D721Med (cell line): ENCODE results near the gene CCBE1.

Source experiments
- DNase-seq: peaks from one replicate; pipeline ENCODE4 v3.0.0; 2011; ENCODE audit warnings: low spot score; ENCODE audit not compliant: insufficient read length
- FAIRE-seq: peaks from 2 replicates; lab custom pipeline; 2011; peaks lifted over from hg19 to GRCh38; lab: Jason Lieb, UNC
- TF ChIP-seq, protein P1 (sequence below): IDR thresholded peaks from 2 replicates; pipeline ENCODE4 v1.5.1; 2012; ENCODE audit warnings: mild to moderate bottlenecking, control low read depth; ENCODE audit not compliant: insufficient read depth; ENCODE audit errors: missing control alignments

The CCBE1 gene

GRCh38 chr18:59478591-59478990 lies 218.6 kb downstream of the CCBE1 start:
- DNase-seq, result no peak
- FAIRE-seq, result no peak
- TF ChIP-seq, protein P1, sequence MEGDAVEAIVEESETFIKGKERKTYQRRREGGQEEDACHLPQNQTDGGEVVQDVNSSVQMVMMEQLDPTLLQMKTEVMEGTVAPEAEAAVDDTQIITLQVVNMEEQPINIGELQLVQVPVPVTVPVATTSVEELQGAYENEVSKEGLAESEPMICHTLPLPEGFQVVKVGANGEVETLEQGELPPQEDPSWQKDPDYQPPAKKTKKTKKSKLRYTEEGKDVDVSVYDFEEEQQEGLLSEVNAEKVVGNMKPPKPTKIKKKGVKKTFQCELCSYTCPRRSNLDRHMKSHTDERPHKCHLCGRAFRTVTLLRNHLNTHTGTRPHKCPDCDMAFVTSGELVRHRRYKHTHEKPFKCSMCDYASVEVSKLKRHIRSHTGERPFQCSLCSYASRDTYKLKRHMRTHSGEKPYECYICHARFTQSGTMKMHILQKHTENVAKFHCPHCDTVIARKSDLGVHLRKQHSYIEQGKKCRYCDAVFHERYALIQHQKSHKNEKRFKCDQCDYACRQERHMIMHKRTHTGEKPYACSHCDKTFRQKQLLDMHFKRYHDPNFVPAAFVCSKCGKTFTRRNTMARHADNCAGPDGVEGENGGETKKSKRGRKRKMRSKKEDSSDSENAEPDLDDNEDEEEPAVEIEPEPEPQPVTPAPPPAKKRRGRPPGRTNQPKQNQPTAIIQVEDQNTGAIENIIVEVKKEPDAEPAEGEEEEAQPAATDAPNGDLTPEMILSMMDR, result no peak

DNA sequence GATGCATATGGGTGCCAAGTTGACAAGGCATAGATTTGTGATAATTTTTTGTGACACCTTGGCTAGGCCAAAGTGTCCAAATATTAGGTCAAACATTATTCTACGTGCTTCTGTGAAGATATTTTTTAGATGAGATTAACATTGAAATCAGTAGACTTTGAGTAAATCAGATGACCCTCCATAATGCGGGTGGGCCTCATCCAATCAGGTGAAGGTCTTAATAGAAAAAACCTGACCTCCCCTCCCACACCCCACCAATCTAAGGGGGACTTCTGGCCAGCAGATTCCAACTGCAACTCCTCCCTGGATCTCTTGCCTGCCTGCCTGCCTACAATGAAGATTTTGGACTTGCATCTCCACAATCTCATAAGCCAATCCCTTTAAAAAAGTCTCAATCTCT lies 219.4 kb downstream of the CCBE1 start:
- FAIRE-seq (no peak), DNase-seq (no peak)
- TF ChIP-seq, protein P1, result no peak

DNA sequence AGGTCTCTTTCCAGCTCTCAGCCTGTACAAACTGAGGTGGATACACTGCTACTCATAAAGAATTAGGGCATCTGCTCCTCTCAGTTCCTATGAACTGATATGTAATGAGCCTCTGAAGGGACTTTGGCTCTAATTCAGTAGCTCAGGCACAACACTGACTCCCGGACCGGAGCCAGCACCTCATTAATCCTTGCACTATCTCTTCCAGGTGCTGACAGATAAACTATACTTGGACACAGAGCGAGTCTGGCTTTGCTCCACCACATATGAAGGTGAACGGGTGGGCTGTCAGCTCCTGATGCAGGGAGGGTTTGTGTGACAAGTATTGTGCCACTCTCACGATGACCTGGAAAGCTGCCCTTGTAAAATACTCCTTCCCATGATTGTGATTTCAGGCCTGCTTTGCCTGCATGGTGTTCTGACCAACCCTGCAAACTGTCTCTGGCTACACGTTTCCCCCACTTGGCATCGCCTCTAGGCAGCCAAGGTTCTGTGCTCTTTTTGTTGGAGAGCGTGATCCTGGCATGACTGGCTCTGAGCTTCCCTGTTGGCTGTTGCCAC lies 226.6 kb downstream of the CCBE1 start:
- DNase-seq, result no peak
- TF ChIP-seq, protein P1, result no peak
- FAIRE-seq, result peak; percentile 32

GRCh38 chr18:59469463-59470180 lies 227.6 kb downstream of the CCBE1 start:
- TF ChIP-seq, protein P1, result no peak
- DNase-seq (no peak), FAIRE-seq (no peak)

- DNase-seq (no peak), FAIRE-seq (peak; percentile 67)
- TF ChIP-seq, protein P1, result no peak
Measured at GRCh38 chr18:59468821-59469220, 228.4 kb downstream of the CCBE1 start.

DNA sequence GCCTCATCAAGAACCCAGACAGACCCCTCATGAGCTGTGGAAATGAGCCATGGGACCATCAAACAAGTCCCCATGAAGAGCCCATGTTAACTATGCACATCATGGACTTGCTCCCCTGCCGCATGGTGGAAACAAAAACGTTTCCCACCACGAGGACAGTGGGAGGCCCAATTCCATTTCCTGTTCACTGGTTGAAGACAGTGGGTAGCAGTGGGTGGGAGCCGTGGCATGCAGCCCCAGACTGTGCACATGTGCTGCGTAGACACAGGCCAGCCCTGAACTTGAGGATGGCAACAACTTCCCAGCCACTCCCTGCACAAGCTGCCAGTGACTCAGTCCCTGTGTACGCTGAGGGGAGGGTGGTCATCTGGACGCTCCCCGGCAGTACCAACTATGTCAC lies 229.7 kb downstream of the CCBE1 start:
- DNase-seq (no peak), FAIRE-seq (no peak)
- TF ChIP-seq, protein P1, result no peak

DNA sequence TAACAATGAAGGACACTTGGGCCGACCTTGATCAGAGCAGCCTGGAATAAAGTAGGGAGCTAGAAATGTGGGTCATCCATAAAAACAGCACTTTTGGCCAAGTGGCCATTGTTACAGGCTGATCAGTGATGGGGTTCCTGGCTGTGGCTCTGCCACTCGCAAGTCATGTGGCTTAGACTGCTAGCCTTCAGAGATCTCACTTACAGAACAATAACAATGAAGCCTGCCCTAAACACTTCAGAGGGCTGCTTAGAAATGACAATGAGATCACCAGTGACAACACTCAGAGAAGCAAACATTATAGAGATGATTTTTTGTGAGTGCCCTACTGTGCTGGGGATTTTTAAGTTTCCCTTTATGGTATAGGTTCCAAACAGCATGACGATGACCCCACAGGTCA lies 230.2 kb downstream of the CCBE1 start:
- TF ChIP-seq, protein P1, result no peak
- DNase-seq, result no peak
- FAIRE-seq, result no peak
